Activated CD4-positive, CD25-positive, alpha-beta regulatory T cell treated with anti-CD3 and anti-CD28 coated beads, Interleukin-2, amount 50 U/mL, for 24 hours (primary cell): ENCODE measurements around the gene GALK2.
"Not testable (repeated sequence)": the region's sequence is repeated elsewhere in the genome, so short reads cannot be mapped to it uniquely, and the experiment has no call there.

Source experiments
- ATAC-seq, 2 donors: fragments of 150-1000 bp; cut with Tn5 transposase; one replicate each; pipeline ENCODE4 v1.10.0; 2021; ENCODE audit warnings: mild to moderate bottlenecking in 1 of 2, moderate library complexity in 1 of 2

Gene GALK2

GRCh38 chr15:49287481-49287880, 117.4 kb downstream of the GALK2 start:
- no peak for ATAC-seq

GRCh38 chr15:49288391-49288790, 118.3 kb downstream of the GALK2 start:
- no peak for ATAC-seq

- ATAC-seq: no peak
These were observed 120.1 kb downstream of the GALK2 start for GRCh38 chr15:49290191-49290590.

GRCh38 chr15:49293941-49294340, 123.9 kb downstream of the GALK2 start:
- no peak for ATAC-seq

- no peak for ATAC-seq
These were observed 126.2 kb downstream of the GALK2 start for GRCh38 chr15:49296258-49296657.

GRCh38 chr15:49297584-49297983, 127.5 kb downstream of the GALK2 start:
- no peak for ATAC-seq

- no peak for ATAC-seq
These were observed 130.8 kb downstream of the GALK2 start for GRCh38 chr15:49300856-49301255.

- no peak for ATAC-seq
These were observed 131.5 kb downstream of the GALK2 start for GRCh38 chr15:49301562-49301961.

GRCh38 chr15:49303003-49303402, 133.0 kb downstream of the GALK2 start:
- ATAC-seq: no peak

- ATAC-seq: no peak
These were observed 136.5 kb downstream of the GALK2 start for GRCh38 chr15:49306551-49306950.

GRCh38 chr15:49308686-49309085, 138.6 kb downstream of the GALK2 start:
- ATAC-seq: no peak

- no peak for ATAC-seq
These were observed 139.8 kb downstream of the GALK2 start for GRCh38 chr15:49309889-49310288.

GRCh38 chr15:49313650-49314049, 143.6 kb downstream of the GALK2 start:
- ATAC-seq: no peak

- no peak for ATAC-seq
These were observed 144.7 kb downstream of the GALK2 start for GRCh38 chr15:49314716-49315115.

- no peak for ATAC-seq
These were observed 145.4 kb downstream of the GALK2 start for GRCh38 chr15:49315391-49315823.

GRCh38 chr15:49320351-49320750, 150.3 kb downstream of the GALK2 start:
- ATAC-seq: no peak

- no peak for ATAC-seq
These were observed 153.2 kb downstream of the GALK2 start for GRCh38 chr15:49323207-49323606.

- ATAC-seq: no peak
These were observed 157.9 kb downstream of the GALK2 start for GRCh38 chr15:49327927-49328326.

- no peak for ATAC-seq
These were observed 158.9 kb downstream of the GALK2 start for GRCh38 chr15:49328941-49329340.

- no peak for ATAC-seq
These were observed 160.1 kb downstream of the GALK2 start for GRCh38 chr15:49330166-49330565.

- no peak for ATAC-seq
These were observed 161.4 kb downstream of the GALK2 start for GRCh38 chr15:49331442-49331841.

GRCh38 chr15:49331951-49332350, 161.9 kb downstream of the GALK2 start:
- no peak for ATAC-seq

- no peak for ATAC-seq
These were observed 169.6 kb downstream of the GALK2 start for GRCh38 chr15:49339656-49340055.

GRCh38 chr15:49343546-49343945, 173.5 kb downstream of the GALK2 start:
- ATAC-seq: no peak

GRCh38 chr15:49354439-49354838, 184.4 kb downstream of the GALK2 start:
- ATAC-seq: not testable (repeated sequence)

GRCh38 chr15:49361370-49361769, 191.3 kb downstream of the GALK2 start:
- ATAC-seq: no peak
